GM21526 (cell line): ENCODE measurements around the gene MACROD2.

ENCODE experiments used
- ATAC-seq: cut with Tn5 transposase; IDR thresholded peaks from one replicate; pipeline ENCODE4 v1.9.1; 2021; ENCODE audit warnings: moderate library complexity; ENCODE audit not compliant: unreplicated experiment, low FRiP score

MACROD2 gene

DNA sequence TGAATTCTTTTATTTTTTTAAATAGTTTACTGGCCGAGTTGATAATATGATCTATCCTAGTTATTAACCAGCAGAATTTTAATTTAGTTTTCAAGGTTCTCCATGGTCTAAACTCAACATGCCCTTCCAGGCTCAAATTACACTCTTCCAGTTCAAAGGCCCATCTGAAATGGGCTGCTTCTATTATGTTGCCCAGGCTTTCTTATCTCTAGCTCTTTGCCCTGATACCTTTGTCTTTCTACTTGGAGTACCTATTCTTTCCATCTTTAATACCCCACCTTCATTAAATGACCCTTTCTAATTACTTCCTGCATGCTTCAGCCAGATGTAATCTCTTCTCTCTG is 883.3 kb downstream of the MACROD2 start:
- no peak for ATAC-seq

DNA sequence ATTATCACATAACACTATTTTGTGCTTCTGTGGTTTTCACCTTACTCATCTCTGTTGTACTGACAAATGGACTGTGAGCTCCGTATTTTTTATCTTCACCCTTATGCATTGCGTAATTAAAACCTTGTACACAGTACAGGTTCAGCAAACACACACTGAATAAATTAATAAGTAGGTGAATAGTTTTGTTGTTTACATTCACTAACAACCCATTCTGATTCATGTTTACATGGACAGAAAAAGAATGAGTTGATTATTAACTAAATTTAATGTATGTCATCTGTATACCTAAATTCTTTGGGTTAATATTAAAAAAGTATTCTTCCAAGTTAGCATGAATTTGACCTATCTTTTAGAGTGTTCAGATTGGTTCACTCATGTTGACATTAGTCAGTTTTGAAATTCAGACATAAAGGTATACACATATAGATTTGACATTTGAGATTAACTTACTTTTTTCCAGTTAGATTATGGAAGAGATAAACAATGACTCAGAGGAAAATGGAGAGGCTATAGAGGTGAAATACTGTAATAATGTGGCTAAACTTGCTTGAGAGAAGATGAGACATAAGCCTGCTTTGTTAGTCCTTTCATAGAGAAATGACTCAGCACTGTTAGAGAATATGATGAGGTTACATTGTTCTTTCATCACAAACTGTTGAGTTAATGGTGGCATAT is 883.8 kb downstream of the MACROD2 start:
- ATAC-seq = no peak

GRCh38 chr20:14879839-14880238 is 884.5 kb downstream of the MACROD2 start:
- no peak for ATAC-seq

DNA sequence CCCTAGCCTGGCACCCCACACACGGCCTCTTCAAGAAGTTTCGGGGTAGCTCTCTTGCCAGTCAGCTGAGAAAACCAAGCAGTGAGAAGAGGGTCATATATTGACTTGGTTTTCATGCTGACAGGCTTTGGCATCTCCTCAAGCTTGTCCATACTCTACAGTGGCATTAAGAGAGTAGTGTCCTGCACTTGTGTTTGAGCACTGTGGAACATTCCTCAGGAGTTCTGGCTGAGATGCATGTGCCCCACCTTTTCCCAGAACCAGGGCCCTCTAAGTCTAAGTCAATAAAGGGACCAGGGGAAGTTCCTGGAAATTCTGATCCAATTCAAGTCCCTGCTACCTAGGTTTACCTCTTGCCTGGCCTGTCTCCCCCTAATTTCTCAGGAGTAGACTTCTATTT is 886.2 kb downstream of the MACROD2 start:
- ATAC-seq = no peak

DNA sequence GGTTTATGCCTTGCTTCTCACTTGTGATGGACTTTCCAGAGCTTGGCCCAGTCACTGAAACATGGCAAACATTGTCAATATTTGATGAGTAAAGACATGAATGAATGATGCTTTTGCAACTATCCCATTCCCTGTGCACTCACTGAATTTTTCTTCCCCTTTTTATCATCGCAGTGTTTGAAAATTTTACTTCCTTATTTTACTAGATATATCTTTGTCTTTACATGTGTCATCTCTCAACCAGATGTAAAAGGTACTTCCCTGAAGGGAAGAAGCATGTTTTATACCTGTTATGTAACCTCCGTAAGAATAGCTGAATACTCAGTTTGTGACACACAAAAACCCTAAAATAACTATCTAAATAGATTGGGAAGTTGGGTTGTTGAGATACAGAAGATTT is 886.8 kb downstream of the MACROD2 start:
- no peak for ATAC-seq

- ATAC-seq = no peak
Observed at GRCh38 chr20:14882846-14883245, 887.5 kb downstream of the MACROD2 start.

DNA sequence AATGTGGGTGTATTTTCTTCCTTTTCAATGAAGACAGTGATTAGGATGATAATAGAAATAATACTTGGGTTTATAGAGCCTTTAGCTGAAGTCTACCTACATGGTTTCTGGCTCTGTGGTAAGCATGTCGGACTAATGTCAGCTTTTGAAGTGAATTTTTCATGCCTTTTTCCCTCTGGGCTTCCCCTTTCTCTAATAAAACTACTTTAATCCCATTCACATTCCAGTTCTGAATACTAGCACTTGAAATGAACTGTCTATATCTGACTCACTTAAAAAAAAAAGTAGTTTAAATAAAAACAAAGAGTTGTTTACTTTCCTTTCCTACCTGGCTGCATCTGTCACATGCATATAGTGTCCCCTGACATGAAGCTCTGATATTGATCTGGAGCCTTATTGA is 888.0 kb downstream of the MACROD2 start:
- ATAC-seq = no peak

DNA sequence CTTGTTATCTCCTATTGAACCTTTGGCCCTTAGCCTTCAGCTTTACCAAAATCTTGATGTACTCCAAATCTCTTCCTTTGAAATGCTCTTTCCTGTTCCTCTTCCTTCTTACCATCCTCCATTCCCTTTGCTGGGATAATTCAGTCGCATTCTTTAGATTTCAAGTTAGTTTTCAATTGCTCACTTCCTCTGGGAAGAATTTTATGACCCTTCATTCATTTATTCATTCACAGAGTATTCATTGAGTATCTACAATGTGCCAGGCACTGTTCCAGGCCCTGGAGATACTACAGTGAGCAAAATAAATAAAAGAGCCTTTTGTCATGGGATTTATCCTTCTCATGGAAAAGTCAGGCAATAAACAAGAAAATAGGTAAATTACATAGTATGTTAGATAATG is 890.3 kb downstream of the MACROD2 start:
- no peak for ATAC-seq

- no peak for ATAC-seq
Observed at GRCh38 chr20:14888134-14888533, 892.8 kb downstream of the MACROD2 start.

DNA sequence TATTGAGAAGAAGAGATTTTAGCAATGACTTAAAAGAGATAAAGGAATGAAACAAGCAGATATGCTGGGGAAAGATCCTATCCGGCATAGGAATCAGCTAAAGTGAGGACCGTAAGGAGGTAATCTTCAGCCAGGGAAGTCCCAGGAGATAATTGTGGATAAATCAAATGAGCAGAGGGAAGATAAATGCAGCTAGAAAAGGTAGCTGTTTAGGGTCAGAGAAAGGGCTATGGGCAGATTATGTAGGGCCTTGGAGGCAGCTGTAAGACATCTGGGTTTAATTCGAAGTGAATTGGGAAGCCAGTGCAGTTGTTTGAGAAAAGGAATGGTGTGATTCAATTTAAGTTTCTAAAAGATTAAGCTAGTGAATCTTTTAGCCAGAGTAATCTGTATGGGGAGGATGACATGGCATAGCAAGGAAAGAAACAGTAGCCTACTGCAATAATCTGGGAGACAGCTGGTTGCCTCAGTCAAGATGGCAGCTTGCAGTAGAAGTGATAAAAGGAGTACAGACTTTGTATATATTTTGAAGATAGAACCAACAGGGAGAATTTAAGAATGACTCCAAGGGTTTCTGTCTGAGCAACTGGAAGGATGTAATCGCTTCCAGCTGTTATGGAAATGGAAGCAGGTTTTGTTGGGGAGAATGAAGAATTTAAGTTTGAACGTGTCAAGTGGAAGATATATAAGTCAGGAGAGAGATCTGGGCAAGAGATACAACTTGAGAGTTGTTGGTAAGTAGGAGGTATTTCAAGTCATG is 894.4 kb downstream of the MACROD2 start:
- ATAC-seq = no peak

DNA sequence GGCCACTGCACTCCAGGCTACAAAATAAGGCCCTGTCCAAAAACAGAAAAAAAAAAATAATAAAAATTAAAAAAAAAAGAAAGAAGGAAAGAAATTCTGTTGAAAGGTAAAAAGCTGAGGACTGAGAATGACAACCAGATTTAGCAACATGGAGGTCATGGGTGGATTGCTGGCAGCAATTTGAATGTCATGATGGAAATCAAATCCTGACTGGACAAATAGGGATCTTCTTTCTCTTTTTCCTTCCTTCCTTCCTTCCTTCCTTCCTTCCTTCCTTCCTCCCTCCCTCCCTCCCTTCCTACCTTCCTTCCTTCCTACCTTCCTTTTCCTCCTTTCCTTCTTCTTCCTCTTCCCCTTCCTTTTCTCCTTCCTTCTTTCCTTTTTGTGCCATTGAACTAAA is 895.4 kb downstream of the MACROD2 start:
- no peak for ATAC-seq

DNA sequence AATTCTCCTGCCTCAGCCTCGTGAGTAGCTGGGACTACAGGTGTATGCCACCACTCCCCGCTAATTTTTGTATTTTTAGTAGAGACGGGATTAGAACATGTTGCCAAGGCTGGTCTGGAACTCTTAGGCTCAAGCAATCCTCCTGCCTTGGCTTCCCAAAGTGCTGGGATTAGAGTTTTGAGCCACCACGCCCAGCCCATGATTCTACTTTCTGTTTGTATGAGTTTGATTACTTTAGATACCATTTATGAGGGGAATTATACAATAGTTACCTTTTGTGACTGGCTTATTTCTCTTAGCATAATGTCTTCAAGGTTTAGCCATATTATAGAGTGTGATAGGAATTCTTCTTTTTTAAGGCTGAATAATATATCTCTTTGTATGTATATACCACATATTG is 897.5 kb downstream of the MACROD2 start:
- no peak for ATAC-seq

DNA sequence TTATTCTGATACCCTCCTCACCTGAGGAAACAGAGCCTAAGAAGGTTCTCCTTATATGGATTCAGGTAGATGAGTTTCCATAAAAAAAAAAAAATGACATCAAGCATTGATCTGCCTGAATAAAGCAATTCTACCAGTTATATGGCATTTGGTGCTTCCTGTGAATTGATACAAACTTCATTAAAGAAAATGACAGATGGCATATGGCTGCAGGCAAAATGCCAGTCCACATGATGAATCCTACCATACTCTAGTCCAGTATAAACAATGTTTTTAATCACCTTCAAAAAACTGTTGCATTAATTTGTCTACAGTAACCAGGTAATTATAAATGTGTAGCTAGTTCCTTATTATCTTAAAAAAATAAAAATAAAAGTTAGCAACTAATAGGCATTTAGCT is 901.3 kb downstream of the MACROD2 start:
- ATAC-seq = no peak

- ATAC-seq = no peak
Observed at GRCh38 chr20:14897608-14898007, 902.3 kb downstream of the MACROD2 start.

DNA sequence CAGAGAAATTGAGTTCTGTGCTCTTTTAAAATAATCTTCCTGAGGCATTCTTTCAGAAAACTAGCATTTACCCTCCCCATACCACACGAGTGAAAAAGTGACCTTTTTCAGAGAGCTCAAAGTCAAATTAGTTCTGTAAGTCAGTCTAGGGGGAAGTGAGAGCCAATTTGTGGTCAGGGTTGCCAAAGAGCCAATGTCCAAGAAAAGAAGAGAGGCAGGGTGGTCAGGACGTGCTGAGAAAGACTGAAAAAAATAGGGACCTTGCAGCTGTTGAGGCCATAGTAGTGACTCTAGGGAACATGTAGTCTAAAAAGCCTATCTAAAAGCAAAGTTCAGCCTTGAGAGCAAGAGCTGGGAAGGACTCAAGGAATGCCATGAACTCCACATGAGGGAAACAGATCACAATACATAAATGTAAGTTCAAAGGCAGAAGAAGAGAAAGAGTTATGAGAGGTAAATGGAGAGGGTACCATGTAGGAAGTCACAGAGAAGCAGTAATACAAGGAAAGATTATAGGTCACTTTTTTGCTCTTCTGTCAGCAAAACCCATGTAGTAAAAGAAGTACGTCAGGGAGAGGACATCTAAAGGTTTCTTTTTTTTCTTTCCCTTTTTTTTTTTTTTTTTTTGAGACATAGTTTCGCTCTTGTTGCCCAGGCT is 907.2 kb downstream of the MACROD2 start:
- ATAC-seq = peak; percentile 96

GRCh38 chr20:14906908-14907434 is 911.7 kb downstream of the MACROD2 start:
- ATAC-seq = no peak

DNA sequence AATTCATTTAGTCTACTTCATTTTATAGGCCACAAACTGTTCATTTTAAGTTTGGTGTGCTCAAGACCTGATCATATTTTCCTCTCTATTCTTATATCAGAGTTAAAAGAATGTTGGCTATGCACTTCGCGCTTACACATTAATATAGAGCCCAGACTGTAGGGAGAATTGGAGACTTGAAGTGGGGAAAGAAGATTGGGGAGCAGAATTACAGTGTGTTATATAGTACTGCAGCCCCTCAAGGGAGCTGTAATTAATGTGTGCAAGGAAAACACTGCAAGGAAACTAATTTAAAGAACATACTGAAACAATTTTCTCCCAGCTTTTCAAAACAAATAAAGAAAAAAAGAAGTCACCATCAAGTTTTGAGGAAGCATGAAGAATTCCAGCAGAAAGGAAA is 914.8 kb downstream of the MACROD2 start:
- ATAC-seq = no peak

DNA sequence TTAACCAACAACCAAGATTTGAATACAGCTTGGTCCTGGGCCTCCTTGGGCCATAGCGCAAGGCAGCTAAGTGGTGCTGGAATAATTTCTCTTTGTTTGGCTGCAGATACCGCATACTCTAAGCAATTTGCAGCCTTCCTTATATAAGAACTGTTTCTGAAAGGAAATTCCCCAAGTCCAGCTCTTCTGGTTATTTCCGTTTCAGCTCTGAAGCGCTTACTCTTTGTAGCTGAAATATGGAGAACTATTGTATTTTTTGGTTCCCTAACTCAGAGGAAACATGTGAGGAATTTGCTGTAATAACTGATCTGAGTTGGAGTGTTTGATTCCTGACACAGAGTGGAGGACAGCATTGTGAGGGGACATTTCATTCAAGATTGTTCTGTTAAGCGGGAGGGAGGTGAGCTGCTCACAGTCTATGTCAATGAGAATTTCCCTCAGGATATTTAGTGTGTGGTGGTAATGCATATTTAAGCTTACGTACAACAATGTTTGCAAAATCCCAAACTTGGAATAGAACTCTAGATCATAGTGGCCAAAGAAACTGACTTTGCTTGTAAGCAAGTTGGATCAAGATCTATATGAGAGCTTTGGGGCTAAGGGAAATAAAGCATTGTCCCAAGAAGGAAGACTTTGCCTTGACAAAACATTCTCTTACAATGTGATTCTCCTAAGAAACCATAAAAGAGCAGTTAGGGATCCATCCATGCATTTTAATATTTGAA is 918.7 kb downstream of the MACROD2 start:
- ATAC-seq = no peak

DNA sequence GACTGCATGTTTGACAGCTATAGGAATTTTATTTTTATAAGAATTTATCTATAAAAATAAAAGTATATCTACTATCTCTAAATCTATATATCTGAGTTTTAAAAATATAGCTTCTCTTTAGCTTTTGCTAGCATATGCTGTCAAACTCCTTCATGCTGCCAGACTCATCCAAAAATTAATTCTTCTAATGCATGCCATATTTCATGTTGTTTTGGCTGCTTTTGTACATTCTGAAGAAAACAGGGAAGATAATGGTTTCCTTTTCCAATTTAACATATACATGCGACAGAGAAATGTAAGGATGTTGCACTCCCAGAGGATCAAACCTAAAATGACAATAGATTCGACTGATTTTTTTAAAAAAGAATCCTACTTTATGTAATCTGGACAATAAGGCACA is 919.3 kb downstream of the MACROD2 start:
- no peak for ATAC-seq

DNA sequence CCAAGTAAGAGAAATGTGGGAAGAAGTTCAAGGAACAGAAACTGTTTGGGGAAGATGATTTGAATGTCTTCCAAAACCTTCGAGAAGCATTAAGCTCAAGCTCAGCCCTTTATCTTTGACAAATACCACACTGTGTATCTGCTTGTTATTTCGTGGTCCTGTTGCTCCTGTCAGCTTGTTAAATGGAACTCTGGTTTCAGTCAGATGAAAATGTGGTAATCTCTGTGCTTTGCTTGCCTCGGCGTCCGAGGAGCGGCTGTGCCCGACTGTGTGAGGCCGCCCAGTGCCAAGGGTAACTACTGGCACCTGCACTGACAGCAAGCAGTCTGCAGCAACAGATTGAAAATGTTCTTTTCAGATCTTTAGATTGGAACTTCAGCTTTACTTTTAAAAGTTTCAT is 920.0 kb downstream of the MACROD2 start:
- ATAC-seq = no peak

DNA sequence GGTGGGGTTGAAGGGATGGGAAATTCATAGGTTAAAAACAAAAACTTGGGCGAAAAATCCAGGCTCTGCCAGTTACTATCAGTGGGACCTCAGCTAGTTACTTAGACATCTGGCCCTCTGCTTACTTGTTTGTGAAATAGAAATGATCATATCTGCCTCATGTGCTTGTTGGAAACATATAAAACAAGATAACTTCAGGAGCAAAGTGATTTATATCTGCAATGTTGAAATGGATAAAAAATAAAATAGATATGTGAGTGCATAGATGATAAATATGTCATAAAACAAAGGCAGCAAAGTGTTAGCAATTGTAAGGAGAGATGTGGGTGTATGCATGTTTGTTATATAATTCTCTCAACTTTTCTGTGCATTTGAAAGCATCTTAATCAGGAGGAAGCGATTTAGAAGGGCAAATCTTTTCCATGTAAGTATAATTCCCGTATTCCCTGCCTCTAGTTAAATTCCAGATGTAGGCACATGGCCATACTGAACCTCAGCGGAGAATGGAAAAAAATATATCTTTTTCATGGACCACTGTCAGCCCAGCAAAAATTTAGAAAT is 921.1 kb downstream of the MACROD2 start:
- no peak for ATAC-seq
